Activated gamma-delta T cell (primary cell): ENCODE measurements around the gene CKB.
A peak's percentile ranks its signal among the peaks of the same experiment; 100 is the strongest.

Experiments
- DNase-seq: peaks from one replicate; lab custom pipeline; 2025; lab: John Stamatoyannopoulos, UW

CKB gene

DNA sequence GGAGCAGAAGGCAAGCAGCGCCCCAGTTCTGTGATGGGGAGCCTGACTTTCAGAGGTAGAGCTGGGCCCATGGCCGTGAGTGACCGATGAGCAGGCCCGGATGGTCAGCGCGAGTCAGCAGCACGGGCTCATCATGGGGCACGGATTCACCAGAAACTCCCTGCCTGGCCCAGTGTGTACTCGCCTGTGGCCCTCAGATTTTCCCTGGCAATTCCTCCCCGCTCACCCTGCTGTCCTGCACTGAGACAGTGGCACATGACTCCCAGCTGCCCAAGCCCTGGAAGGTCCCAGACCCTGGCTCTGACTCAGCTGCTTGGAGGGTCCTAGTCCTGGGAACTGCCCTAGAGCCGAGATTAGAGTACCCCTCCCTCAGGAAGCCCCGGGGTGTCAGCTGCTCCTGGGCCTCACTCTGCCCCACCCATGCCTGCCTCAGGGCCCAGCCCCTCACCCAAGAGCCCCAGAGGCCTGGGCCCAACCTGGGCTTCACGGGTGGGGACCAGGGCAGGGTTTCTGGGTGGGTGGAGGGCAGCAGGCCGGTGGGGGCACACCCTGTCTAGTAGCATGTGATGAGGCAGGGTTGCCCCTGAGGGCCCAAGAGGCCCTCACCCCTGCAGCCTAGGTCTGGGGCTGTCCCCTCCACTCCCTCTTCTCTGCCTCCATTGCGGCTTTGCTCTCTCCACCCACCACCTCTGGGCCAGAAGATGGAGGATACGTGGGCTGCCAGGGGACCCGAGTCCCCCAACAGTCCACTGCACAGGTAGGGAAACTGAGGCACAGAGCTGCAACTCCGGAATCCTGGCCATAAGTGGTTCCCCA, 14.8 kb upstream of the CKB start:
- no peak for DNase-seq

DNA sequence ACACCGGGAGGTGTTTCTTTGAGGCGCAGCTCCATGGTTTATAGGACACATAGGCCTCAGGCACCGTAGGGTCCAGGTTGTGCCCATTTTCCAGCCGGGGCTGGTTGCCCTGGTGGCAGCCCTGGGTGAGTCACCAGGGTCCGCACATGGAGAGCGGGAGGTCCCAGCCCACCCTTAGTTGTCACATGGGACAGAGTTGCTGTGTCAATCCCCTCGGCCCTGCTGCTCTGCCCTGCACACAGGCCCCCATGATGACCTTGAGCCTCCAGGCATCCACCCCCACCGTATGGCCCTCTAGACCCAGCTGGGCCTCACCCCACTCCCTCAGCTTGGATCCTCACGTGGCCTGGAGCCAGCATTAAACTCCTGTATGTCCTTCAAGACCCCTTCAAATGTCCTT, 14.1 kb upstream of the CKB start:
- no peak for DNase-seq

DNA sequence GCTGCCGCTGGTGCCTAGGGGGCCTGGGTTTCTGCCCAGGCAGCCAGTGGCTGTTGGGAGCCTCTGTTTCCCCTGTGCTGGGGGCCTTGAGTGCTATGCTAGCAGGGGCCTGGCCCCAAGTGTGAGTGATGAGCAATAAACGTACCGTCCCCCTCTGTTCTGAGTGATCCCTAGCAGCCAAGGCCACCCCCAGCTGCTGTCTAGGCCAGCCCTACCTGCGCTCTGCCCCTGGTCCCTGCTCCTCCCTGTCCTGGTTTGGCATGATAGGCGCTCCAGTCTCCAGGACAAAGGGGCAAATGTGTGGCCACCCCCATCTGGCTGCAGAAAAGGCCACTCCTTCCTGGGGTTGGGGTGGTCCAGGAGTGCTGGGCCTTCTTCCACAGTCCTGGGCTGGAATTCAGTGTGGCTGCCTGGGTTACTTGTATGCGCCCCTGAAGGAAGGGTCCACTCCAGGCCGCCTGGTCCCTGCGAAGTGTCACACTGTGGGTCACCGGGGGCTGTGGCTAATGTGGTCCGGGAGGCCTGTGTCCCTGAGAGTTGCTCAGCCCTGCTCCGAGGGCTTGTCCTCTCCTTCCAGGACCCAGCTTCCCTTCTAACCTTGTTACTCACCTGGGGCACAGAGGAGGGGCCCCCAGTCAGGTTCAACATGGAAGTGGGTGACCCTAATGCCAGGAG, 13.4 kb upstream of the CKB start:
- DNase-seq: no peak

DNA sequence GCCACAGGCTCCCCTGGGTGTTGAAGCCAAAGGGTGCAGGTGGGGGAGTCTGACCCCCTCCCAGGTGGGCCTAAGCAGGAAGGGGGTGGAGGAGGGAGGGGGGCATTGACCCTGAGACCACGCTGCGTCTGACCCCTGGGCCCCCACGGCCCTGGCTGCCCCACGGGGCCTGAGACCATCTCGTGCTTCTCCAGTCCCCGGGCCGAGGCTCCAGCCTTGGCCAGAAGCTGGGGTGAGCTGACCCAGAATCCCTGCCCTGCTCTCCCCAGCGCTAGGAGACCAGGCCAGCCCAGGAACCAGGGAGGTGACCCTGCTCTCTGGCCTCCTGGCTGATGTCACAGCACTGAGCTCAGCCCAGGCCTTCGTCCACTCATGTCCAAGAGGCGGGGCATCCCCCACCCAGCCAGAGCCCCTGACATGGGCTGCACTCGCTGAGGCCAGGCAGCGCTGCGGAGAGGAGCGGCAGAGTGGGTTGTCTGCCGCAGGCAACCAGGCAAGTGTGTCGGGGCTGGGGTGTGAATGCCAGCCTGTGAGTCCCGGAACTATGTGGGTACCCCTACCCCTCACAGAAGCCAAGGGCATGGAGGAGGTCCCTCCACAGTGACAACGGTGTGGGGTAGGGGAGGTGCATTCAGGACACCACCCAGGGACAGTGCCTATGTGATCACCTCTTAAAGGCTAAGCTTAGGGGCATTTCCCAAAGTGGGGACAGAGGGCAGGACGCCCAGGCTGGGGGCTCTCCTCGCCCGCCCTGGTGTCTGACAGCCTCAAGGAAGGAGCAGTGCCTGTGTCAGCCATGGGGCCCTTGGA, 12.7 kb upstream of the CKB start:
- no peak for DNase-seq

DNA sequence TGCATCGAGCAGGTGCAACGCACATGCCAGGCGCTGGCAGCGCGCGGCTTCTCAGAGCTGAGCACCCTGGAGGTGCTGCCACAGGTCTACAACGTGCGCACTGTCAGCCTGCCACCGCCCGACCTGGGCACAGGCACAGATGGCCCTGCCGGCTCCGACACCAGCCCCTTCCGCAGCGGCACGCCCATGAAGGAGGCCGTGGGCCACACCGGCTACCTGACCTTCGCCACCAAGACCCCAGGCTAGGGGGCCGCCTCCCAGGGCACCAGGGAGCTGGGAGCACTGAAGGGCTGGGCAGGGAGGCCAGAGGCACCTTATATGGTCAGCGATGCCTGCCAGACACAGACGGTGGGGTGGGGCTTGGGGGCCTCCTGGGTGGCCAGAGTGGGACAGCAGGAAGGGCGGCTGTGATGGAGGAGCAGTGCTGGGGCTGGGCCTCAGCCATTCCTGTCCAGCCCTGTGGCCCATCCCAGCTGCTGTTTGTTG, 12.0 kb upstream of the CKB start:
- no peak for DNase-seq

DNA sequence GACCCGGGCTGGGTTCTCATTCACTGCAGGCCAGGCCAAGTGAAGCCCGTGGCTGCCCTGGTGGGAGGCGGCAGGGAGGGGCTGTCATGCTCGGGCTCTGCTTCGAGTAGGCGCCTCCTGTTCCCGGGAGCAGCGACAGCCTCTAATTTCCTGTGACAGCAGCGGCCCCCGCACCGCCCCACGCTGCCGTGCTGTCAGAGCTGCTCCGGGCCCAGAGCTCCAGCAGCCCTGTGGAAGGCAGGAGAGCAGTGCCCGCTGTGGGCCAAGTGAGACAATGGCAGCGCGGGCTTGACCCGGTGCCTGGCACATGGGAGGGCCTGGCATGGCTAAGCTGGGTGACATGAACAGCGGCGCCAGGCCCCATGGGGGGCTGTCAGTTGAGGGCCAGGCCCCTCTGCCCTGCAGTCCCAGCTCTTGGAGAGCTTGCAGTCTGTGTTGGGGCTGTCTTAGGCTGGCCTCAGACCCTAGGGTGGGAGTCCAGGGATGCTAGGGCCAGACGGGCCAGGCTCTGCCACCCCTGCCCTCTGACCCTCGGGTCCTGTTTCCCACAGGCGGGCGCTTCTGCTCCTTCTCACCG, 11.5 kb upstream of the CKB start:
- no peak for DNase-seq

DNA sequence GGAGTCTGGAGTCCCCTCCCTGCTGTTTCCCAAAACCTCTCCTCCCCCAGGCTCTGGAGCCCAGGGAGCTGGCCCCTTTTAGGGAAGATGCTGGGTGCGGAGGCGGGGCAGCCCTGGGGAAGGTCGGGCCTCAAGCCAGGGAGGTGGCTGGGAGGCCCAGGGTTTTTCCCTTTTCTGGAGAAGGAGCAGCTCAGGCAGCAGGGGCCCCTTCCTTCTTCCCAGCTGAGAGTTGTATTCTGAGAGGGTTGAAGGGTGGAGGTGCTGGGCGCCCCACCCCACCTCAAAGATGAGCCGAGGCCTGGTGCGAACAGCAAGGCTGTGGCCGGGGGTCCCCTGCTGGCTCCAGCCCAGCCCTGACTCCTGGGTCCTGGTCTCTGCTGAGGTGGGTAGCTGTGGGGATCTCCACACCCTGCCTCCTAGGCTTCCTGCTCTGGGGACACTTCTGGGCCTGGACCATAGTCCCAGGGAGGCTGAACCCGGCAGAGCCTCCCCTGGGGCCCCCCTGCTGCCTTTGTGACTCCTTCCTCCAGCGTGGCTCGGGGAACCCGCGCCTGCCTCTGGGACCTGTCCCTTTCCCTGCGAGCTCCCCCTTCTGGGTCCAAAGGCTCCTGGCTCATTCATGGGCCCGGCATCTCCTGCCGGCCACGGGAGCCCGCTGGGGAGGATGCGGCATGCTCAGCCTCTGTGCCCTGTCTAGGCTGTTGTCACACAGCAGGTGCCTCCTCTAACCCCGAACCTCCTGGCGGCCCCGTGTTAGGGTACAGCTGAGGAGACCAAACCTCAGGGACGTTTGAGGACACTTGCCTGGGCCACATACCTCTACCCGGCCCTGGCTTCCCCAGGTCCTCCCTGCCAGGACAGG, 10.7 kb upstream of the CKB start:
- DNase-seq: no peak

DNA sequence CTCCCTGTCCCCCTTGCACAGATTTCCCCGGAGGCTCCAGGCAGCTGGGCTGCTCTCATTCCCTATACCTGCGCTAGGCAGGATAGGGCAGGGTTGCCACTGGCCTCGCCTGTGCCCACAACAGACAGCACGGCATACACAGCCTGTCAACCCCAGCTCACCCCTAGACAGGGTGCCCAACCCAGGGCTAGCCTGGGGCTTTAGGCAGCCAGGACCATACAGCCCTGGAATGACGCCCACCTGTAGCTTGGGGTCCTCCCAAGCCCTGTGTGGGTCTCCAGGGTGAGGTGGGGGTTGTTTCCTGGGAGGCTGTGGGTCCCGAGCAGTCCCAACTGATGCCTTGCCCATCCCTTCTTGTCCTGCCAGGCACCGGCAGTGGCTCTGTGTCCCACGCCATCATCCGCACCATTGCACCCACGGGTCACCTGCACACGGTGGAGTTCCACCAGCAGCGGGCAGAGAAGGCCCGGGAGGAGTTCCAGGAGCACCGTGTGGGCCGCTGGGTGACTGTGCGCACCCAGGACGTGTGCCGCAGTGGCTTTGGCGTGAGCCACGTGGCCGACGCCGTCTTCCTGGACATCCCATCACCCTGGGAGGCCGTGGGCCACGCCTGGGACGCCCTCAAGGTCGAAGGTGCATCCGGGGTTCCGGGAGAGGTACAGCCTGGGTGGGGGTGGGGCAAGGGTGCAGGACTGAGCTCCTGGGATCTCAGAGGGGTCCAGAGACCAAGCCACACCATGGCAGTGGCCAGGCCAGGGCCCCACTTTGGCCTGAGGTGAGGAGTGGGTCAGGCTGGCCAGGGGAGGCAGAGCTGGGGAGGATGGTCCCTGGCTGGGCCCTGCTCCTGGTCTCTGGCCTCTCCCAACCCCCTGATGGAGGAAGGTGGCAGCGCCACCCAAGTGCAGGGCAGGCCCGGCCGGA, 9.8 kb upstream of the CKB start:
- no peak for DNase-seq

DNA sequence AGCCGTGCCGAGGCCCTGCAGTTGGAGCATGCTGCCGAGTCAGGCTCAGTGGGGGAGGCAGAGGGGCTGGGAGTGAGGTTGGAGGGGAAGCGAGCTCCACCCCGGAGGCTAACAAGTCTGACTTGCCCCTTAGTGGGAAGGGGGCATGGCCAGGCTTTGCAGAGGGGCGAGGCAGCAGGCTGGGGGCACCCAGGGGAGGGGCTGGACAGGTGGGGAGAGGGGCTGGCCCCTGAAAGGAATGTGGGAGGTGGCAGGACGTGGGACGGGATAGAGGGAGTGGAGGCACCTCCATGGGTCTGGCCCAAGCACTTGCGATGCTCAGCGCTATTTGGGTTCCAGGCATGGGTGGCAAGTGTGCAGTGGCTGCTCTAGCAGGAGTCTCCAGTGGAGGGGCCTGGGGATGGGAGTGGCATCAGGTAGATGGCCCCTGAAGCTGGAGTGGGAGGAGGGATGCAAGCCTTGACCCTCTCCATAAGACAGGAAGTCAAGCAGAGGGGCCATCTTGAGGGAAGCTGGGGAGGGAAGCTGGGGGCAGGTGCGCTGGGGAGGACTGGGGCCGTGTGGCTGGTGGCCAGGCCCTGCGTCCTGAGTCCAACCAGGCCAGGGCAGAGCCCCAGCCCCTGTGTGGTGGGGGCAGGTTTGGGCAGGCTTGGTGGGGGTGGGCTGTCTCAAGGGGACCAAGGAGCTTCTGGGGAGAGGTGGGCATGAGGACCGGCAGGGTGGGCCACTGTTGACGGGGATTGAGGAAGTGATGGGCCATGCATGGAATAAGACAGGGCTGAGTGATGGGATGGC, 9.0 kb upstream of the CKB start:
- no peak for DNase-seq

DNA sequence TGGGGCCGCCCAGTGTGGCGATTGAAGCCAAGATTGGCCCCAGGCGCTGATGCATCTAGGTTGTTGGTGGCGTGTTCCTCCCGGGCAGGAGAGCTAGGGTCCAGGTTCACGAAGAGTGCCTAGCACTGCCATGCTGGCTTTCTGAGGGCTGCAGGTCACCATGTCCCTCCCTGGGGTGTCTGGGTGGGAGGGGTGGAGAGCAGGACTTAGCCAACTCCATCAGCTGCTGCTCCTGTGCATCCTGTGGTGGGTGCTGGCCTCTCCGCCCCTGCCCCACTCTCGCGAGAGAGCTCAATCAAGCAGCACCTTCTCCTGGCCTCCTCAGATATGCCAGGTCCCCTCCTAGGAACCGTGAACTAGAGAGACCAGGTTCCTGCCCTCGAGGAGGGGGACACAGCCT, 8.2 kb upstream of the CKB start:
- no peak for DNase-seq

DNA sequence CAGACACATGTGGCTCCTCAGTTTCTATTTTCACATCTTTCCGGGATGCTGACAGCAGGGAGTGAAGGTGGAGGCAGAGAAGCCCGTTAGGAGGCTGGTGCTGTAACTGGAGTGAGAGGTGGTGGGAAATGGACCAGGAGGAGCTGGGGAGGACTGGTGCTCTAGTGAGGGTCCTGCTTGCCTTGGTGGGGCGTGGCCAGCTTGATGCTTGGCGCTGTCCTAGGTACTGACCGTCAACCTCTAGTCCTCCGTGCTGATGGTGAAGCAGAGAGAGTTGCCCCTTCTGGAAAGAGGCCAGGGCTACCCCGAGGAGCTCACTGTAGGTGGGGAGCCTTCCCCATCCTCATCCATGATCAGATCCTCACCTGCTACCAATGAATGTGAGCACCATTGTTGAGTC, 7.8 kb upstream of the CKB start:
- DNase-seq: no peak

DNA sequence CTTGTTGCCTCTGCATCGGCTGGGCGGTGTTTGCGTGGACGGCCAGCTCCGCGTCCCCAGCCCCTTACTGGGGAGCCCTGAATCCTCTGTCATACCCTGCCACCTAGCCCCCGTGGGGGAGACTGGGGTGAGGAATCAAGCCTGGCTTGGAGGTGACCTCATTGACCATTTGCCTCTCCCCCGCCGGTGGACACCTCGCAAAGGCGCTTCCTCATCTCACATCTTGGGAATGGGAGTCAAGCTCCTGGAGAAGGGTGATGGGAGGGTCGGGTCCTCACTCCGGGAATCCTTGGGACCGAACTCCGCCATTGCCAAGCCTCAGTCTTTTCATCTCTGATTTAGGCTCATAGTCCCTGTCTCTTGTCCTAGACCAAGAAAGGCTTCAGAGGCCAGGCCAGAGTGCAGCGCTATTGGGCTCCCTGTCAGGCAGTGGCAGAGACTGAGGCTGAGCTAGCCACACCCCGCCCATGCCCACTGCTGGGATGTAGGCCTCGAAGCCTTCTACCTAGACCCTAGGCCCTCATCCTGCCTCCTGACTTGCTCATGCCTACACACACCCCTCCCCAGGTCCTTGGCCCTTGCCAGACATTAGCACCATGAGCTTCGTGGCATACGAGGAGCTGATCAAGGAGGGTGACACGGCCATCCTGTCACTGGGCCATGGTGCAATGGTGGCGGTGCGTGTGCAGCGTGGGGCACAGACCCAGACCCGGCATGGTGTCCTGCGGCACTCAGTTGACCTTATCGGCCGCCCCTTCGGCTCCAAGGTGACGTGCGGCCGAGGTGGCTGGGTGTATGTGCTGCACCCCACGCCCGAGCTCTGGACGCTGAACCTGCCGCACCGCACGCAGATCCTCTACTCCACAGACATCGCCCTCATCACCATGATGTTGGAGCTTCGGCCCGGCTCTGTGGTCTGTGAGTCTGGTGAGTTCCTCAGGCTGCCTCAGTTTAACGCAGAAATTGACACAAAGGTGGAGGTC, 7.0 kb upstream of the CKB start:
- no peak for DNase-seq

DNA sequence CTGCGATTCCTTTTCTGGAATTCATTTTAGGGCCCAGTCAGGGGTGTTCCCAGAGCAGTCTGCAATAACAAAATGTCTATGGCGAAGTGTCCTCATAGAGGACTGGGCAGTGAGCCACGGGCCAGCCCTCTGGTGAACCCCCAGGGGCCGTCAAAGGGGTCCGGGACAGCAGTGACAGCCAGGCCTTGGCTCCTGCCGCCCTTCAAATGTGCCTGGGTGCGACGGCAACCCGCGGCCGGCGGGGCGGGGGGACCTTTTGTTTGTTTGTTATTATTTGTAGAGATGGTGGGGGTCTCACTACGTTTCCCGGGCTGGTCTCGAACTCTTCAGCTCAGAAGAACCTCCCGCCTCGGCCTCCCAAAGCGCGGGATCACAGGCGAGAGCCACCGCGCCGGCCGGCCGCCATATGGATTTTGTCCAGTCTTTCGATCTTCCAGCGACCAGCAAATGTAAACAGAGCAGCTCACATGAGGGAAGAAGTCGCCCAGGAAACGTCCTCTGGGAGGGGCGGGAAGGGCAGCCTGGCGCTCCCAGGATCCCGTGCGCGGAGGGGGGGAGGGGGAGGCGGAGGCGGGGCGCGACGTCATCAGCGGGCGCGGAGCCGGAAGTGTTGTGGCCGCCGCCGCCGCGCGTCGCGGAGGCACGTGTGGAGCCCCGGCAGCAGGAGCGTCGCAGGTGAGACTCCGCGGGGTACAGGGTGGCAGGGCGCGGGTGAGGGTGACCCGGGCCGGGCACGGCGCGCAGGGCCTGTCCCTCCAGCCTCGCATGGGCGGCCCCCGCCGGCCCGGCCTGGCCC, 6.2 kb upstream of the CKB start, which contains the start of gene TRMT61A:
Gene TRMT61A (plus strand): TSS at position 610 of the 796 bp plus-strand sequence. CDS start 783 bp downstream, outside the sequence.
- peak; percentile 71 for DNase-seq

DNA sequence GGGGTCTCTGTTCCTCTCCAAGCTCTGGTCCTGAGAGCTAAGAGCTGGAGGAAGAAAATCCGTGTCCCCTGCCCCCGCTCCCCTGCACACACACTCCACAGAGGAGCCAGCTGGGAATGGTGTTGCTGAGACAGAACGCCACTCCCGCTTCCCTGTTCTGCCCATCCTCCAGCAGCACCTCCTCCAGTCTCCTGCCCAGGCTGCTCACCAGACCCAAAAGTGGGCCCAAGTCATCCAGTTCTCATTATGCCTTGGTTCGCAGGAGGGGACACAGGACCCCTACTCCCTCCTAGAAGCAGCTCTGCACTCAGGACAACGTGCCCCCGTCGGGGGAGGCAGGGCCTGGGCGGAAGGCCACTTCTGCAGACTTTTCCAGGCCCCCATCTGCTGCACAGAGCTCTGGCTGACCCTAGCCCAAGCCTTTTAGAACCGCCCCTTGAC, 5.5 kb upstream of the CKB start:
- DNase-seq: no peak

DNA sequence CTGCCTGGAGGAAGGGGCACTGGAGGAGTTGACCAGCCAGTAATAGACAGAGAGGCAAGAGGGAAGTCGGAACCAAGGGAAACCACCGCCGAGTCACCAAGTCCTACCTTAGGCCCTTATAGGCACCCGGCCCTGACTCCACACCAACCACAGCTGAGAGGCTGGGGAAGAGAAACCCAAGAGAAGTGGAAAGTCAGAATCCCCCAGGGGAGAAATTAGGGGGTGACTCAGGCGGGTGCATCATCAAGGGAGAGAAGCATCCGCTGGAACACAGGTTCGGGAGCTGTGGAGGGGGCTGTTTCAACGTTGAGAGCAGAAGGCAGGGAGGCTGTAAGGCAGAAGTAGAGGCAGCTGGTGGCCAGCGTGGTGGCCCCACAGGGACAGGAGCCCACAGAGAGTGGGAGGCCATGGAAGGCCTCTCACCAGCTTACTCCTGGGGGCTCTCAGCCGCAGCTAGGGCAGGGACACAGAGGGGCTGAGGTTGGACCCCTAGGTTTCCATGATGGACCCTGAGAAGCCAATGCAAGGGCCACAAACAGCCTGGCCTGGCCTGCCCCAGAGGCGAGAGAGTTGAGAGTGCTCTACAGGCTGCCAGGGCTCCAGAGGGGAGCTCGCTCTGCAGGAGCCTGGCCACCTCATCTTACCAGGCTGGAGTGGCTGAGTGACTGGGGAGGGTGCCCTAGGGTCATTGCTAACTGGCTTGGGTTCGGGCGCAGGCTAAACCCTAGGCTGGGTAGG, 4.9 kb upstream of the CKB start:
- no peak for DNase-seq

DNA sequence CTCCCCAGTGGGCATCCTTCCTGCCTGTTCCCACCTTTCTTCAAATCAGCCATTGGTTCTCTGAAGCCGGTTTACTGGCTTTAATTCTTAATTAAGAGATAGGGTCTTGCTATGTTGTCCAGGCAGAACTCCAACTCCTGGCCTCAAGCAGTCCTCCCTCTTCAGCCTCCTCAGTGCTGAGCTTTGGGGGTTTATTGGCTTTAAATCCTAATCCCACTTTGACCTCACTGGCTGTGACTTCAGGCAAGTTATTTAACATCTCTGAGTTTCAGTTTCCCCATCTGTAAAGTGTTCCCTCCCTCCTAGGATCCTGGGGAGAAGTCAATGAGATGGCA, 4.3 kb upstream of the CKB start:
- DNase-seq: no peak
